ENCODE data around the gene BABAM1. TPM values are rescaled to one million over a fixed set of nuclear protein-coding genes. Genes with fewer than 3 reads are reported as not detected.

The BABAM1 gene
- total and polyA plus RNA-seq, 2 of the 4 experiments (the other 2 are of a cell fraction), result 95.1 to 101 TPM

- H2BK20ac ChIP-seq (ENCODE audit: low read depth, low read length), result no peak overlapping the region
- DNase-seq, result no peak
- CTCF ChIA-PET, result no interaction called here
Observed at GRCh38 chr19:17248011-17248776, 19.0 kb upstream of the BABAM1 start.

More at GRCh38 chr19:17248011-17248776, 19.0 kb upstream of the BABAM1 start:
- no peak overlapping the region for H3K23ac ChIP-seq (ENCODE audit: low read depth, low read length)
- ATAC-seq (ENCODE audit: low read depth), result no peak
- H3K4me1 ChIP-seq (ENCODE audit: control insufficient read depth, insufficient read depth, low read length), result peaks cover 8% of the 10 kb centered on the region
- no peak overlapping the region for H4K5ac ChIP-seq (ENCODE audit: low read depth, low read length)
- H3K36me3 ChIP-seq (ENCODE audit: control insufficient read depth, insufficient read depth, low read length), result no peaks in the 10 kb centered on the region
- no peak overlapping the region for H2BK15ac ChIP-seq (ENCODE audit: low read depth, low read length)
- H3K9me3 ChIP-seq (ENCODE audit: control insufficient read depth, insufficient read depth, low read length), result no peaks in the 10 kb centered on the region
- peaks cover 8% of the 10 kb centered on the region; the same call in 1 of the 2 replicates for H4K20me1 ChIP-seq (ENCODE audit: insufficient read depth, low read length)
- no peak overlapping the region for H3K56ac ChIP-seq (ENCODE audit: extremely low read depth, insufficient read depth, low read length)
- no peak overlapping the region for H3K4me2 ChIP-seq (ENCODE audit: low read depth, low read length)
- dilution Hi-C loops (cut with HindIII; ENCODE audit: low sequenced_read_pairs, unreplicated experiment) (no loop called here), in situ Hi-C loops (cut with MboI; ENCODE audit: low sequenced_read_pairs) (no loop called here), intact Hi-C loops (cut with micrococcal nuclease) (no loop called here)
- H2AFZ ChIP-seq (replicated peaks; ENCODE audit: low read length, poor library complexity), result peak overlapping the region; percentile 26
- TF ChIP-seq POLR2A (IDR thresholded peaks at IDR 0.05; ENCODE audit: low read depth, low read length), result no peak
- TF ChIP-seq MAFK (IDR thresholded peaks at IDR 0.05; ENCODE audit: low read depth, low read length), result no peak
- 80% methylated on average over 9 of the region's 21 CpGs; no CpG with 5 or more reads in 1 of the 2 experiments for WGBS, 2 experiments (ENCODE audit: extremely low coverage in 2 of 2, insufficient read length in 1 of 2)
- 0 out of 2 replicates have a peak, but pooled peaks cover 2% of the 10 kb centered on the region for H3K9me1 ChIP-seq (ENCODE audit: insufficient read depth, low read length)
- H3K18ac ChIP-seq (ENCODE audit: low read depth, low read length), result no peak overlapping the region
- no peak overlapping the region for H2AK5ac ChIP-seq (ENCODE audit: low read depth, low read length)
- H3K9ac ChIP-seq (ENCODE audit: low read depth, low read length), result no peak overlapping the region
- H3K27ac ChIP-seq (ENCODE audit: insufficient read depth, low read length), result no peak overlapping the region
- H3K4me3 ChIP-seq (ENCODE audit: insufficient read depth, low read depth, low read length), result no peak overlapping the region
- no peak overlapping the region for H4K8ac ChIP-seq (ENCODE audit: low read depth in 2 of 2, low read length in 2 of 2)
- no peaks in the 10 kb centered on the region for H3K27me3 ChIP-seq (ENCODE audit: control insufficient read depth, insufficient read depth, low read length)
- H3K14ac ChIP-seq (replicated peaks; ENCODE audit: low read depth, low read length), result no peak overlapping the region
- H2BK5ac ChIP-seq (ENCODE audit: low read depth, low read length, poor library complexity, severe bottlenecking), result no peak overlapping the region
- peak overlapping the region; percentile 9; the same call in 1 of the 2 replicates for H3K4ac ChIP-seq (ENCODE audit: low read depth, low read length)
- POLR2A ChIA-PET (ENCODE audit: unreplicated experiment), result no interaction called here
- no peak overlapping the region for H4K91ac ChIP-seq (ENCODE audit: insufficient read depth, low read depth, low read length)
- BruUV-seq (replicated peaks), result no TSS peak
- peak overlapping the region; percentile 84 for H2AK9ac ChIP-seq (replicated peaks; ENCODE audit: low read depth, low read length, poor library complexity)
- no peak overlapping the region for H2BK120ac ChIP-seq (ENCODE audit: low read depth, low read length)
- peaks cover 0 to 21% of the 10 kb centered on the region in 2 experiments; a peak in 2 of 4 replicates for H3K79me1 ChIP-seq (ENCODE audit: low read depth in 1 of 2, low read length in 2 of 2)
